ENCODE results near the gene C9orf78. TPM values are rescaled to one million over a fixed set of nuclear protein-coding genes. Genes with fewer than 3 reads are reported as not detected.
A peak's percentile ranks its signal among the peaks of the same experiment; 100 is the strongest.

The C9orf78 gene
- total and polyA plus RNA-seq, 9 of the 15 experiments (the other 6 are each of a cell fraction or from before 2014, with no cell fraction given): 94.6 to 266 (median 202) TPM

DNA sequence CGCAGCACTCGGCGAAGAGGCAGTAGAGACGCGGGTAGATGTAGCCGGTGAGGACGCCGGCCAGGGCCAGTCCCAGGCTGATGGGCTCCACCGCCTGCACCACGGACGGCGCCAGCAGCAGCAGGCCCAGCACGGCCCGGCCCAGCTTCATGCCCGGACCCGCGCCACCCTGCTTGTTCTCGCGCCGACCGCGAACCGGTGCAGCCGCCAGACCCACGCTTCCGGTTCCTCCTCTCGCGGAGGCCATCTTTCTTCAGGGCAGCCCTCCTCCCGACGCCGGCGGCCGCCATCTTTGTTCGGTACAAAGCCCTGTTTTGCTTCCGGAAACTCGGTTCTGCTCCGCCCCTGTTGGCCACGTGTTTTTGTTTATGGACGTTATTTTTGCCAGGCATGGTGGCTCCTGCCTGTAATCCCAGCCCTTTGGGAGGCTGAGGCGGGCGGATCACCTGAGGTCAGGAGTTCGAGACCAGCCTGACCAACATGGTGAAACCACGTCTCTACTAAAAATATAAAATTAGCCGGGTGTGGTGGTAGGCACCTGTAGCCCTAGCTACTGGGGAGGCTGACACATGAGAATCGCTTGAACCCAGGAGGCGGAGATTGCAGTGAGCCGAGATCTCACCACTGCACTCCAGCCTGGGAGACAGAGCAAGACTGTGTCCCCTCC lies 11.0 kb downstream of the C9orf78 start, which contains the start of gene TOR1A (continued):
- TF ChIP-seq, protein P1, sequence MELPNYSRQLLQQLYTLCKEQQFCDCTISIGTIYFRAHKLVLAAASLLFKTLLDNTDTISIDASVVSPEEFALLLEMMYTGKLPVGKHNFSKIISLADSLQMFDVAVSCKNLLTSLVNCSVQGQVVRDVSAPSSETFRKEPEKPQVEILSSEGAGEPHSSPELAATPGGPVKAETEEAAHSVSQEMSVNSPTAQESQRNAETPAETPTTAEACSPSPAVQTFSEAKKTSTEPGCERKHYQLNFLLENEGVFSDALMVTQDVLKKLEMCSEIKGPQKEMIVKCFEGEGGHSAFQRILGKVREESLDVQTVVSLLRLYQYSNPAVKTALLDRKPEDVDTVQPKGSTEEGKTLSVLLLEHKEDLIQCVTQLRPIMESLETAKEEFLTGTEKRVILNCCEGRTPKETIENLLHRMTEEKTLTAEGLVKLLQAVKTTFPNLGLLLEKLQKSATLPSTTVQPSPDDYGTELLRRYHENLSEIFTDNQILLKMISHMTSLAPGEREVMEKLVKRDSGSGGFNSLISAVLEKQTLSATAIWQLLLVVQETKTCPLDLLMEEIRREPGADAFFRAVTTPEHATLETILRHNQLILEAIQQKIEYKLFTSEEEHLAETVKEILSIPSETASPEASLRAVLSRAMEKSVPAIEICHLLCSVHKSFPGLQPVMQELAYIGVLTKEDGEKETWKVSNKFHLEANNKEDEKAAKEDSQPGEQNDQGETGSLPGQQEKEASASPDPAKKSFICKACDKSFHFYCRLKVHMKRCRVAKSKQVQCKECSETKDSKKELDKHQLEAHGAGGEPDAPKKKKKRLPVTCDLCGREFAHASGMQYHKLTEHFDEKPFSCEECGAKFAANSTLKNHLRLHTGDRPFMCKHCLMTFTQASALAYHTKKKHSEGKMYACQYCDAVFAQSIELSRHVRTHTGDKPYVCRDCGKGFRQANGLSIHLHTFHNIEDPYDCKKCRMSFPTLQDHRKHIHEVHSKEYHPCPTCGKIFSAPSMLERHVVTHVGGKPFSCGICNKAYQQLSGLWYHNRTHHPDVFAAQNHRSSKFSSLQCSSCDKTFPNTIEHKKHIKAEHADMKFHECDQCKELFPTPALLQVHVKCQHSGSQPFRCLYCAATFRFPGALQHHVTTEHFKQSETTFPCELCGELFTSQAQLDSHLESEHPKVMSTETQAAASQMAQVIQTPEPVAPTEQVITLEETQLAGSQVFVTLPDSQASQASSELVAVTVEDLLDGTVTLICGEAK (IDR thresholded peaks at IDR 0.05): peak; percentile 96
- TF ChIP-seq, protein P1 (CRISPR knock-in tag; IDR thresholded peaks at IDR 0.05): no peak
- TF ChIP-seq NKRF (IDR thresholded peaks at IDR 0.05; ENCODE audit: borderline replicate concordance): peak; percentile 98
- TF ChIP-seq ZNF655 (CRISPR knock-in tag; IDR thresholded peaks at IDR 0.05): no peak
- peak; percentile 98 for TF ChIP-seq ETV1 (tag; conservative IDR thresholded peaks at IDR 0.05; ENCODE audit: low read depth)
- TF ChIP-seq NFRKB (IDR thresholded peaks at IDR 0.05; ENCODE audit: low read depth): peak; percentile 98
- TF ChIP-seq E2F1 (CRISPR knock-in tag; IDR thresholded peaks at IDR 0.05): peak; percentile 87
- TF ChIP-seq FOXJ2 (tag; IDR thresholded peaks at IDR 0.05): peak; percentile 85
- TF ChIP-seq ZC3H4 (CRISPR knock-in tag; IDR thresholded peaks at IDR 0.05; ENCODE audit: borderline replicate concordance): no peak
- no peak for TF ChIP-seq IRF2 (CRISPR knock-in tag; IDR thresholded peaks at IDR 0.05)
- TF ChIP-seq, protein P2, sequence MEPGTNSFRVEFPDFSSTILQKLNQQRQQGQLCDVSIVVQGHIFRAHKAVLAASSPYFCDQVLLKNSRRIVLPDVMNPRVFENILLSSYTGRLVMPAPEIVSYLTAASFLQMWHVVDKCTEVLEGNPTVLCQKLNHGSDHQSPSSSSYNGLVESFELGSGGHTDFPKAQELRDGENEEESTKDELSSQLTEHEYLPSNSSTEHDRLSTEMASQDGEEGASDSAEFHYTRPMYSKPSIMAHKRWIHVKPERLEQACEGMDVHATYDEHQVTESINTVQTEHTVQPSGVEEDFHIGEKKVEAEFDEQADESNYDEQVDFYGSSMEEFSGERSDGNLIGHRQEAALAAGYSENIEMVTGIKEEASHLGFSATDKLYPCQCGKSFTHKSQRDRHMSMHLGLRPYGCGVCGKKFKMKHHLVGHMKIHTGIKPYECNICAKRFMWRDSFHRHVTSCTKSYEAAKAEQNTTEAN (CRISPR knock-in tag; IDR thresholded peaks at IDR 0.05): no peak
